ENCODE results near the gene FZR1. TPM values are rescaled to one million over a fixed set of nuclear protein-coding genes. Genes with fewer than 3 reads are reported as not detected.
A peak's percentile ranks its signal among the peaks of the same experiment; 100 is the strongest.

Gene FZR1
- total RNA-seq, 1 experiment from 2014 or later, result 59.1 TPM

GRCh38 chr19:3573162-3573857 lies 67.2 kb downstream of the FZR1 start:
- DNase-seq, result peak in 1 of 2 experiments; percentile 35
- no peaks in the 10 kb centered on the region for H3K27me3 ChIP-seq (replicated peaks; ENCODE audit: control insufficient read depth, insufficient read depth, low read length)
- no peaks in the 10 kb centered on the region for H3K4me1 Mint-ChIP-seq (ENCODE audit: low read depth, unreplicated experiment)
- intact Hi-C loops (cut with micrococcal nuclease; ENCODE audit: unreplicated experiment), result no loop called here
- H3K27ac Mint-ChIP-seq (ENCODE audit: unreplicated experiment), result no peak overlapping the region
- ChIA-PET CTCF (no interaction called here), POLR2A (interaction anchor here (0.7 kb wide), 1 partner anchor 395 kb away, joined by 4 read pairs; no protein-coding TSS in a partner anchor)
- no peaks in the 10 kb centered on the region for H3K9me3 Mint-ChIP-seq (ENCODE audit: unreplicated experiment)
- H3K9me3 ChIP-seq, result no peaks in the 10 kb centered on the region
- H3K4me3 Mint-ChIP-seq (ENCODE audit: unreplicated experiment), result peak overlapping the region; percentile 71
- no peaks in the 10 kb centered on the region for H3K4me1 ChIP-seq
- peaks cover 23% of the 10 kb centered on the region for H3K36me3 Mint-ChIP-seq (ENCODE audit: insufficient read depth, unreplicated experiment)
- no TSS peak for BruUV-seq (replicated peaks)
- TF ChIP-seq, protein P1, sequence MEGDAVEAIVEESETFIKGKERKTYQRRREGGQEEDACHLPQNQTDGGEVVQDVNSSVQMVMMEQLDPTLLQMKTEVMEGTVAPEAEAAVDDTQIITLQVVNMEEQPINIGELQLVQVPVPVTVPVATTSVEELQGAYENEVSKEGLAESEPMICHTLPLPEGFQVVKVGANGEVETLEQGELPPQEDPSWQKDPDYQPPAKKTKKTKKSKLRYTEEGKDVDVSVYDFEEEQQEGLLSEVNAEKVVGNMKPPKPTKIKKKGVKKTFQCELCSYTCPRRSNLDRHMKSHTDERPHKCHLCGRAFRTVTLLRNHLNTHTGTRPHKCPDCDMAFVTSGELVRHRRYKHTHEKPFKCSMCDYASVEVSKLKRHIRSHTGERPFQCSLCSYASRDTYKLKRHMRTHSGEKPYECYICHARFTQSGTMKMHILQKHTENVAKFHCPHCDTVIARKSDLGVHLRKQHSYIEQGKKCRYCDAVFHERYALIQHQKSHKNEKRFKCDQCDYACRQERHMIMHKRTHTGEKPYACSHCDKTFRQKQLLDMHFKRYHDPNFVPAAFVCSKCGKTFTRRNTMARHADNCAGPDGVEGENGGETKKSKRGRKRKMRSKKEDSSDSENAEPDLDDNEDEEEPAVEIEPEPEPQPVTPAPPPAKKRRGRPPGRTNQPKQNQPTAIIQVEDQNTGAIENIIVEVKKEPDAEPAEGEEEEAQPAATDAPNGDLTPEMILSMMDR (IDR thresholded peaks at IDR 0.05; ENCODE audit: insufficient read depth in 1 of 2, low read depth in 1 of 2, low read length in 1 of 2, severe bottlenecking in 1 of 2, unreplicated experiment in 1 of 2), result no peak
- H3K36me3 ChIP-seq (ENCODE audit: control insufficient read depth, insufficient read depth, low read length), result no peaks in the 10 kb centered on the region
- H3K27me3 Mint-ChIP-seq (ENCODE audit: insufficient read depth, unreplicated experiment), result no peaks in the 10 kb centered on the region
- peak overlapping the region; percentile 89 for H3K4me3 ChIP-seq (ENCODE audit: low read depth, low read length)

GRCh38 chr19:3573858-3574637 lies 67.9 kb downstream of the FZR1 start:
- no TSS peak for BruUV-seq (replicated peaks)
- TF ChIP-seq, protein P1 (IDR thresholded peaks at IDR 0.05; ENCODE audit: insufficient read depth in 1 of 2, low read depth in 1 of 2, low read length in 1 of 2, severe bottlenecking in 1 of 2, unreplicated experiment in 1 of 2), result no peak
- Histone ChIP-seq H3K9me3 (no peaks in the 10 kb centered on the region), H3K4me1 (no peaks in the 10 kb centered on the region), H3K36me3 (ENCODE audit: control insufficient read depth, insufficient read depth, low read length) (no peaks in the 10 kb centered on the region), H3K27me3 (replicated peaks; ENCODE audit: control insufficient read depth, insufficient read depth, low read length) (no peaks in the 10 kb centered on the region), H3K4me3 (ENCODE audit: low read depth, low read length) (peak overlapping the region; percentile 89)
- POLR2A ChIA-PET, result interaction anchor here (0.7 kb wide), 1 partner anchor 394 kb away, joined by 4 read pairs; no protein-coding TSS in a partner anchor
- peak overlapping the region; percentile 71 for H3K4me3 Mint-ChIP-seq (ENCODE audit: unreplicated experiment)
- H3K36me3 Mint-ChIP-seq (ENCODE audit: insufficient read depth, unreplicated experiment), result peaks cover 23% of the 10 kb centered on the region
- no peak overlapping the region for H3K27ac Mint-ChIP-seq (ENCODE audit: unreplicated experiment)
- intact Hi-C loops (cut with micrococcal nuclease; ENCODE audit: unreplicated experiment), result no loop called here
- H3K4me1 Mint-ChIP-seq (ENCODE audit: low read depth, unreplicated experiment), result no peaks in the 10 kb centered on the region
- peak; percentile 86 to 88 for DNase-seq
- CTCF ChIA-PET, result no interaction called here
- no peaks in the 10 kb centered on the region for H3K9me3 Mint-ChIP-seq (ENCODE audit: unreplicated experiment)
- no peaks in the 10 kb centered on the region for H3K27me3 Mint-ChIP-seq (ENCODE audit: insufficient read depth, unreplicated experiment)

DNA sequence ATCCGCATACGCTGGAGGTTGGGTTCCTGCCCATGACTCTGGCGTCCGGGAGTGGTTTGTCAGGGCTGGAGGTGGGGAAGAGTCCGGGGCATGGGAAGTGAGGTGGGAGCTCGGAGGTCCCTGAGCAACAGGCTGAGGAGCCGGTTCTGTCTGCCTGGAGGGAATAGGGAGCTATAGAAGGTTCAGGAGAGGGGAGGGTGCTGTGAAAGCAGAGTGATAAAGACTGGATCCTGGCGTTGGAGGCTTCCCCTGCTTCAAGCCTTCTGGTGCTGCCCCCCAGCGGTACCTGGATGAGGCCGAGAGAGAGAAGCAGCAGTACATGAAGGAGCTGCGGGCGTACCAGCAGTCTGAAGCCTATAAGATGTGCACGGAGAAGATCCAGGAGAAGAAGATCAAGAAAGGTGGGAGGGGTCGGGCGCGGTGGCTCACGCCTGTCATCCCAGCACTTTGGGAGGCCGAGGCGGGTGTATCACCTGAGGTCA lies 69.2 kb downstream of the FZR1 start:
- Histone ChIP-seq H3K36me3 (ENCODE audit: control insufficient read depth, insufficient read depth, low read length) (no peaks in the 10 kb centered on the region), H3K9me3 (no peaks in the 10 kb centered on the region), H3K27me3 (replicated peaks; ENCODE audit: control insufficient read depth, insufficient read depth, low read length) (no peaks in the 10 kb centered on the region), H3K4me3 (ENCODE audit: low read depth, low read length) (no peak overlapping the region), H3K4me1 (no peaks in the 10 kb centered on the region)
- H3K4me1 Mint-ChIP-seq (ENCODE audit: low read depth, unreplicated experiment), result no peaks in the 10 kb centered on the region
- TF ChIP-seq, protein P1 (IDR thresholded peaks at IDR 0.05; ENCODE audit: insufficient read depth in 1 of 2, low read depth in 1 of 2, low read length in 1 of 2, severe bottlenecking in 1 of 2, unreplicated experiment in 1 of 2), result no peak
- peak in 1 of 2 experiments; percentile 44 for DNase-seq
- peaks cover 23% of the 10 kb centered on the region for H3K36me3 Mint-ChIP-seq (ENCODE audit: insufficient read depth, unreplicated experiment)
- ChIA-PET CTCF (interaction anchor here (0.7 to 1.0 kb wide), 4 partner anchors 18 to 90 kb away, joined by 3 to 6 read pairs (median 4); partner anchors contain the start of gene MFSD12), POLR2A (no interaction called here)
- BruUV-seq (replicated peaks), result no TSS peak
- intact Hi-C loops (cut with micrococcal nuclease; ENCODE audit: unreplicated experiment), result no loop called here
- H3K27me3 Mint-ChIP-seq (ENCODE audit: insufficient read depth, unreplicated experiment), result no peaks in the 10 kb centered on the region
- H3K9me3 Mint-ChIP-seq (ENCODE audit: unreplicated experiment), result no peaks in the 10 kb centered on the region
- peak overlapping the region; percentile 71 for H3K4me3 Mint-ChIP-seq (ENCODE audit: unreplicated experiment)
- no peak overlapping the region for H3K27ac Mint-ChIP-seq (ENCODE audit: unreplicated experiment)

Measured in Caco-2 (cell line).